GM18858 (cell line): ENCODE data around the gene KIF20A.
"Not testable (repeated sequence)": the region's sequence is repeated elsewhere in the genome, so short reads cannot be mapped to it uniquely, and the experiment has no call there.

Experiments used
- ATAC-seq: cut with Tn5 transposase; IDR thresholded peaks from one replicate; pipeline ENCODE4 v1.9.1; 2021; ENCODE audit not compliant: unreplicated experiment

Gene KIF20A

DNA sequence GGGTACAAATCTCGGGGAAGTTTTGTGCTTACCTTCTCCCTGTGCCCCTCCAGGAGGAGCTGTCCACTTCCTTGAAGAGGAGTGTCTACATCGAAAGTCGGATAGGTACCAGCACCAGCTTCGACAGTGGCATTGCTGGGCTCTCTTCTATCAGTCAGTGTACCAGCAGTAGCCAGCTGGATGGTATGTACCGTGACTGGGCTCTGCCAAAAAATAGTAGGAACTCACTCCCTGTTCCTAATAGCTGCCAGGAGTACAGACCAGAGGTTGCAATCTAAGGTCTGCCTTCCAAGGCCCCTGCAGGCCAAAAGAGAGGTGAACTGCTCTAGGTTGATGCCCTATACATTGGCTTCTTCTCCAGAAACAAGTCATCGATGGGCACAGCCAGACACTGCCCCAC lies 3.9 kb downstream of the KIF20A start:
- ATAC-seq = no peak

GRCh38 chr5:138186002-138186447 lies 7.1 kb downstream of the KIF20A start:
- ATAC-seq = peak; percentile 47

DNA sequence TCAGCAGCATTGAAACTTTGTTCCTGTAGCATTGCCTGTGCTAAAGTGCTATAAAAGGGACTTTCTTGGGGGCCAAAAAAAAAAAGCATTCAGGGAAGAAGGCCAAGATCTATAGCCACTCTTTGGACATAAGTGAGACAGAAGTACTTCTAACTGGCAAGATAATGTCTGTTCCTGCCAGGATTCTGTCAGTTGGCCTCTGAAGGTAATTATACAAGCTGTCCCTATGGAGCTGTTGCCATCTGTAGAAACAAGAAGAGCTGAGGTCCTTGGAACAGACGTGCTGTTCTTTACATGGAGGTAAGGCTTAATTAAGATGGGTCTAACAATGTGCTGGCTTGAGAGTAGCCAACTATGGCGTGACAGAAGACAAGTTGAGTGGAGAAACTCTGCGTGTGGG lies 9.7 kb downstream of the KIF20A start:
- ATAC-seq = no peak

- ATAC-seq = no peak
Measured at GRCh38 chr5:138192826-138193225, 13.9 kb downstream of the KIF20A start.

DNA sequence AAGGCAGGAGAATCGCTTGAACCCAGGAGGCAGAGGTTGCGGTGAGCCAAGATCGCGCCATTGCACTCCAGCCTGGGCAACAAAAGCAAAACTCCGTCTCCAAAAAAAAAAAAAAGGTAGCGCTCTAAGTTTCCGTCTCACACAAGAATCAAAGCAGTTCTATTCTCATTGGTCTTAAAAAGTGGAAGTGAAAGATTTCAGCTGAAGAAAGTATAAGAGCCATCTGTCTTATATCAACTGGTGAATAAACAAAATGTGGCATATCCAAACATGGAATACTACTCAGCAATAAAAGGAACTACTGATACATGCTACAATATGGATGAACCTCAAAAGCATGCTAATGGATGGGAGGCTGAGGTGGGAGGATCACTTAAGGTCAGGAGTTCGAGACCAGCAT lies 14.9 kb downstream of the KIF20A start:
- ATAC-seq = not testable (repeated sequence)

DNA sequence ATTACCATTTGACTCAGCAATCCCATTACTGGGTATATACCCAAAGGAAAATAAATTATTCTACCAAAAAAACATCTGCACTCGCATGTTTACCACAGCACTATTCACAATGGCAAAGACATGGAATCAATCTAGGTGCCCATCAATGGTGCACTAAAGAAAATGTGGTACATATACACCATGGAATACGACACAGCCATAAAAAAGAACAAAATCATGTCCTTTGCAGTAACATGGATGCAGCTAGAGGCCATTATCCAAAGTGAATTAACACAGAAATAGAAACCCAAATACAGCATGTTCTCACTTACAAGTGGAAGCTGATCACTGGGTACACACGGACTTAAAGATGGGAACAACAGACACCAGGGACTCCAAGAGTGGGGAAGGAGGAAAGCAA lies 32.1 kb downstream of the KIF20A start:
- no peak for ATAC-seq

GRCh38 chr5:138212828-138213160 lies 33.9 kb downstream of the KIF20A start:
- ATAC-seq = peak; percentile 15

- peak; percentile 89 for ATAC-seq
Measured at GRCh38 chr5:138213161-138214029, 34.5 kb downstream of the KIF20A start, which contains the start of gene CDC23. Gene CDC23 (minus strand): TSS chr5:138213323. CDS start chr5:138213312, 11 bp downstream.

GRCh38 chr5:138216799-138217198 lies 37.9 kb downstream of the KIF20A start:
- no peak for ATAC-seq

DNA sequence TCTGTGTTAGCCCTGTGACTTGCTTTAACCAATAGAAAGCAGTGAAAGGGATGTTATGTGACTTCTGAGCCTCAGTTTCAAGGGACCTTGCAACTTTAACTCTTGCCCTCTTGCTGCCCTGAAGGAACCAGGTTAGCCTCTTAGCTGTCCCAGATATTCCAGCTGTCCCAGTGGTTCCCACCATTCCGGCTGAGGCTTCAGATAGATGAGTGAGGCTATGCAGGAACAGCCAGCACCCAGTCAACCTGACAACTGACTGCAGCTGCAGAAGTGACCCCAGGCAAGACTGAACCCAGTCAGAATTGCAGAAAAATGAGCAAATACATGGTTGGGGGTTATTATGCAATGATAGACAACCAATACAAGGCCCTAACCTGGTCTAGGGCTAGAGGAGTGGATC lies 44.6 kb downstream of the KIF20A start:
- ATAC-seq = no peak

- no peak for ATAC-seq
Measured at GRCh38 chr5:138224712-138225111, 45.8 kb downstream of the KIF20A start.

DNA sequence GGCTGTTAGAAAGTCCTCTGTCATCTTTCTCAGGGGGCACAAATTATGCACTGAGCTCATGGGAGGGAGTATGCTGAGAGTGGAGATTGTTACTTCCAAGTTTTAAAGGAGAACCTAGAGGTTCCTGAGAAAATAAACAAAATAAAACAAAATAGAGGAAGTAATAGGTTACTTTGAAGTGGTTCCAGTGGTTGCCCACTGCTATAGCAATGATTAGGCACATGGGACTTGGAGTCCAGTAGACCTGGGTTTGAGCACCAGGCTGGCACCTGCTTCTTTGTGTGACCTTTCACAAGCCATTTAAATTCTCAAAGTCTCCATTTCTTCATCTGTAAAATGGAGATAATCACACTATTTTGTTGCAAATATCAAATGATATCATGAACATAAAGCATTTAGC lies 48.0 kb downstream of the KIF20A start:
- ATAC-seq = no peak

DNA sequence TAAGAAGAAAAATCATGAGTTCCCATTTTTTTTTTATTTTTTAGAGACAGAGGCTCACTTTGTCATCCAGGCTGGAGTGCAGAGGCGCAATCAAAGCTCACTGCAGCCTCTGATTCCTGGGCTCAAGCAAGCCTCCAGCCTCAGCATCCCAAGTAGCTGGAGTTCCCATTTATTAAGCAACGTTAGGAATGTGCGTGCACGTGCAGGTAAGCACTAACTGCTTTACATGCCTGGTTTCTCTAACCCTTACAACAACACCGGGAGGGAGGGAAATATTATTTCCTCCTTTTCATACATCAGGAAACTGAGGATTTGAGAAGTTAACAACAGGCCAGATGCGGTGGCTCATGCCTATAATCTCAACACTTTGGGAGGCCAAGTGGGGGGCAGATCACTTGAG lies 50.5 kb downstream of the KIF20A start:
- ATAC-seq = no peak

- ATAC-seq = no peak
Measured at GRCh38 chr5:138230261-138230660, 51.3 kb downstream of the KIF20A start.

- no peak for ATAC-seq
Measured at GRCh38 chr5:138230981-138231589, 52.2 kb downstream of the KIF20A start.

DNA sequence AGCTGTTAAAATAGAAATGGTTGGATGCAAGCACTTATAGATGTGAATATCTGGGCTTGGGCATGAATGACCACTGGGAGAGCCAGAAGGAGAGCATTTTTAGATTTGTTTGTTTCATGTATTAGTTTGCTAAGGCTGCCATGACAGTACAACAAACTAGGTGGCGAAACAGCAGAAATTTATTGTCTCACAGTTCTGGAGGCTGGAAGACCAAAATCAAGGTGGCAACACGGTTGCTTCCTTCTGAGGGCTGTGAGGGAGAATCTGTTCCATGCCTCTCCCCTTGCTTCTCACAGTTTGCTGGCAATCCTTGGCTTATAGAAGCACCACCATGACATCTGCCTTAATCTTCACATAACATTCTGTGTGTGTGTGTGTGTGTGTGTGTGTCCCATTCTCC lies 54.4 kb downstream of the KIF20A start:
- ATAC-seq = no peak

DNA sequence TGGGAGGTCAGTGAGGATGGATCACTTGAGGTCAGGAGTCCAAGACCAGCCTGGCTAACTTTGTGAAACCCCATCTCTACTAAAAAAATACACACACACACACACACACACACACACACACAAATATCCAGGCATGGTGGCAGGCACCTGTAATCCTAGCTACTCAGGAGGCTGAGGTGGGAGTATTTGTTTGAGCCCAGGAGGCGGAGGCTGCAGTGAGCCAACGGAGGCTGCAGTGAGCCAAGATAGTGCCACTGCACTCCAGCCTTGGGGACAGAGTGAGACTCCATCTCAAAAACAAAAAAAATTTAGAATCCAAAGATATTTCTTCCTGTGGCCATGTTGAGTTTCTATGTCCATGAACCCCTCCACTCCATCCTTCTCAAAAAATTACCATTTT lies 55.7 kb downstream of the KIF20A start:
- no peak for ATAC-seq
